HG03175 (cell line): ENCODE results near the gene L2HGDH.
"Not testable (repeated sequence)": the region's sequence is repeated elsewhere in the genome, so short reads cannot be mapped to it uniquely, and the experiment has no call there.

ENCODE experiments used
- ATAC-seq: cut with Tn5 transposase; IDR thresholded peaks from one replicate; pipeline ENCODE4 v1.9.1; 2021; ENCODE audit warnings: mild to moderate bottlenecking, moderate library complexity; ENCODE audit not compliant: unreplicated experiment

Gene L2HGDH

DNA sequence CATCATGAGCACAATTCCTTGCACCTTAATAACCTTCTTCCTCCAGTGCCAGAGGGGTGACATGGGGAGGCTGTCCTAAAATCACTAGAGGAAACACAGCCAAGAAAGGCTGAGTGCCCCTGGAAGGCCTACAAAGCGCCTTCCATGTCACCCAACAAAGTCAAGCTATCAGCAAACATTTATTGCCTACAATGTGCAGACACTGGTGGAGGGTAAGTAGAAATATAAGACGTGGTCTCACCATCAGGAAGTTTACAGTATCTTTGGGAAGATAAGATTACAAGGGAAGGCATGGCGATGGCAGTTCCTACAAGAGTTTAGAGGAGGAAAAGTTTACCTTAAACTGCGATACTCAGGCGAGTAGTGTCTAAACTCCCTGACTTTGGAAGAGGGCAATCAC lies 28.0 kb upstream of the L2HGDH start:
- no peak for ATAC-seq

DNA sequence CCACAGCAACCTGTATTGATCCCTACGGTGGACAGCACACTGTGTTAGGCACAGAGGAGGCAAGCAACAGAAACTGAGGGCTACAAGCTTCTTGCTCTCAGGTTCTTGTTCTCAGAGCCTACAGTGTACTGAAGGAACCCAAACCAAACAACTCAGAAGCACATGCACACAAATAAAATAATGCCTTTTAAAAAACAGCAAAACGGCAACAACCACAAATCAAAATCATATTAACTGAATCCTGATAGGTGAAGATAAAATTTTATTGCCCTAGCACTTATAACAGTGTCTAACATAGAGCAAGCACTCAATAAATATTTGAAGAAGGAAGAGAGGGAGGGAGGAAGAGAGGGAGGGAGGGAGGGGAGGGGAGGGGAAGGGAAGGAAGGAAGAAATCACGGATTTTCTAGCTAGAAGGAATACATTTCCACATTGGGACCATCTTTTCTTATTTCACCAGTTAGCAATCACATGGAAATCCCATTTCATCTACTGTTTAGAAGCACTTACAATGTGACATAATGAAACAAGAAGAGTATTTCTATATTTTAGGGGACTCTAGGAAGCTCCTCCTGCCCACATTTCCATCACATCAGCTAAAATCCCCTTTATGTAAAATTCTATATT lies 27.3 kb upstream of the L2HGDH start:
- no peak for ATAC-seq

GRCh38 chr14:50338587-50338986 lies 26.6 kb upstream of the L2HGDH start:
- ATAC-seq = no peak

- no peak for ATAC-seq
Observed at GRCh38 chr14:50335989-50336824, 24.2 kb upstream of the L2HGDH start.

DNA sequence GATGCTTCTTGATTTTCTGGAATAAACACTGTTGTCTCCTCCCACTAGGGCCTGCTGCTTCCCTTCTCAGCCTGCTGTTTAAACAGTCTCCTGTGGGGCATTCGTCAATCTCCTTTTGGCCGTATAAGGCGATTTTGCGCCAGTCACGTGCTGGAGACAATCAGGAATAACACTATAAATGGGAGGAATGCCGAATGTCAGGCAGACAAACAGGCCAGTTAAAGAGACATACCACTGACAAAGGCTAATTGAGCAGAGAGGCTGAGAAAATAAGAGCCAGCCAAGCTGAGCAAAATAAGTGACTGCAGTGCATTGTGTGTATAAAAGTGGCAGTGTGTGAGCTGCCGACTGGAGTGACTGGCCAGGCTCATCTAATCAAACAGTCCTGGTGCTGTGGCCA lies 23.4 kb upstream of the L2HGDH start:
- no peak for ATAC-seq

DNA sequence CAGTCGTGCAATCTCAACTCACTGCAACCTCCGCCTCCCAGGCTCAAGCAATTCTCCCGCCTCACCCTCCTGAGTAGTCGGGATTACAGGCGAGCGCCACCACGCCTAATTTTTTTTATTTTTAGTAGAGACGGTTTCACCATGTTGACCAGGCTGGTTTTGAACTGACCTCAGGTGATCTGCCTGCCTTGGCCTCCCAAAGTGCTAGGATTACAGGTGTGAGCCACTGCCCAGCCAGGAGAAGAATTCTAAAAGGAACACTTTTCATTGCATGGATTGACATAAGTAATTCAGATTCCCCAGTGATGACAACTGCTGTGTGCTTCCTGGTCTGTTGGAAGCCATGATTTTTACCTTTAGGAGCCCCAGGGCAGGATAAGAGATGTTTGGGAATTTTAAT lies 22.2 kb upstream of the L2HGDH start:
- ATAC-seq = no peak

- ATAC-seq = no peak
Observed at GRCh38 chr14:50333014-50333509, 21.0 kb upstream of the L2HGDH start.

GRCh38 chr14:50331596-50331995 lies 19.6 kb upstream of the L2HGDH start:
- ATAC-seq = no peak

DNA sequence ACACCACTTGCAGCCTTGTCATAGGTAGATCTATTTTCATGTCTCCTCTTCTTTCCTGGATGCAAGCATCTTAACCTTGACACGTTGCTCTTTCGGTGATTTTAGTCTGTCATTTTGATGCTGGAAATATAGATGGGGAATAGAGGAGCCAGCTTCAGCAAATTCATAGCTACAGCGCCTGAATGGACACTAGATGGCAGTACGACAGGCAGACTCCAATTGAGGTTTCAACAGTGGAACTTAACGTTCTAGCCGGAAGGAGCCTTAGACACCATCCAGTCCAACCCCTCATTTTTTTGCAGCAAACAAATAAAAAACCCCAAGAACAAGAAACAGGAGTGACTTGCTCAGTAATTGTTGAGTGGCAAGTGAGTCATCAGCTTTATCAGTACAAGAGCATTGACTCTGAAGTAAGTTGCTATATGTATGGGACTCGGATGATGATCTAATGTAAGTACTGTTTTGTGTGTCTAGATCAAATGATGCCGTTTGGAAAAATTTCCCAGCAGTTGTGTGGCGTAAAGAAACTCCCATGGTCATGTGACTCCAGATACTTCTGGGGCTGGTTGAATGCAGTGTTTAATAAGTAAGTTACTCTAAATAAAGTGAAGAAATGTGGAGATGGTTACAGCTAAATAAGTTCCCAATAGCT lies 9.1 kb upstream of the L2HGDH start:
- peak; percentile 92 for ATAC-seq

DNA sequence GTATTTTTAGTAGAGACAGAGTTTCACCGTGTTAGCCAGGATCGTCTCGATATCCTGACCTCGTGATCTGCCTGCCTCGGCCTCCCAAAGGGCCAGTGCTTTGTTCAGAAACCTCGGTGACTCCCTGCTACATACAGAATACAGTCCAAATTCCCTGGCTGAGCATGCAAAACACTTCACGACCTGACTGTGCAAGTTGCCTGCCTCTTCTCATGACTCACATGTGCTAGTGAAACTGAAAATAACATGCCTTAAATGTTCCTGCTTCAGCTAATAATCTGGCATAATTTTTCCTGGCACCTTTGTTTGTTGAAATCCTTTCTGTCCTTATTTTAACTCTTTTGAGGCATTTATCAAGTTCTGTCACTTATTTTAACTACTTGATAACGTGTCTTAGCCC lies 8.3 kb upstream of the L2HGDH start:
- ATAC-seq = no peak

DNA sequence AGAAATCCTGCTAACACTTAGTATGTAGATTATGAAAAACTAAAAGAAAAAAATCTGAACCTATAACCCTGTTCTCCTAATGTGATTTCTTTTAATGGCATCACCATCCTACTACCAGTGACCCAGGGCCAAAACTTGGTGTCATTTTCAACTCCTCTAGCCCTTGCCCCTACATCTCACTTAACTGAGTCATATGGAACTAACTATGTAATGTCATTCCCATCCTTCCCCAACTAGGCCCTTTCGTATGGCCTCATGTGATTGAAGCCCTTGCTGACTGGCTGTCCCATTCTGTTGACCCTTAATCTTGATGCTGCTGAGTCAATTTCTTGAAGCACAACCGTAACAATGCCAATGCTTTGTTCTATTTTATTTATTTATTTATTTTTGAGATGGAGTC lies 7.7 kb upstream of the L2HGDH start:
- ATAC-seq = no peak

DNA sequence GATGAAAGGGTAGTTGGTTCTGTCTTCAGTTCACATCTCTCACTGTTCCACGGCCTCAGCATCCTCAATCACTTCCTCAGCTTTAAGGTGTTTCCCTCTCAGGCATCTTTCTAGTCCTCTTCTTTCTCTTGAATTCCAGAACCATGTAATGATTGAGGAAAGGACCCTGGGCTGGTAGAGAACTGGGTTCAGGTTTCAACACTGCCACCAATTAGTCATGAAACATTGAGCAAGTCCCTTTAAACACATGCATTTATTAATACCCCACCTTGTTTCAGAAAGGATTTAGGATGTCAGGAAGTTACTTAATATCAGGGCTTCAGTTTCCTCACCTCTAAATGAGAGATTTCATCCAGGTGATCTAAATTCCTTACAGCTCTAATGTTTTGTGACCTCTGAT lies 7.3 kb upstream of the L2HGDH start:
- ATAC-seq = no peak

- ATAC-seq = no peak
Observed at GRCh38 chr14:50318031-50318626, 6.1 kb upstream of the L2HGDH start.

- ATAC-seq = not testable (repeated sequence)
Observed at GRCh38 chr14:50314098-50314497, 2.1 kb upstream of the L2HGDH start.

DNA sequence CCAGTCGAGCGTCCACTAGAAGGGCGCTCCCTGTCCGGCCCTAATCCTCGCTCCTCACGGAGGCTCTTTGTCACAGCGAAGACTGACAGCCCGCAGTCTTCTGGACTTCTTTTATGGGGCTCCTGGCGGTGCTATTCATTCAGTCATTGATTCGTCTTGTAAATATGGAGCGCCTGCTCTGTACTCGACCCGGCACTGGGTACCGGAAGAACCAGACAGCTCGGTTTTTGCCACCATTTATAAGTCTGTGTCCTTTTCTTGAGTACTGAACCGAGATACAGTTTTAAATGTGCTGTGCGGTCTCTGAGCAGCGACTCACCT lies 665 bp upstream of the L2HGDH start:
- peak; percentile 27 for ATAC-seq

DNA sequence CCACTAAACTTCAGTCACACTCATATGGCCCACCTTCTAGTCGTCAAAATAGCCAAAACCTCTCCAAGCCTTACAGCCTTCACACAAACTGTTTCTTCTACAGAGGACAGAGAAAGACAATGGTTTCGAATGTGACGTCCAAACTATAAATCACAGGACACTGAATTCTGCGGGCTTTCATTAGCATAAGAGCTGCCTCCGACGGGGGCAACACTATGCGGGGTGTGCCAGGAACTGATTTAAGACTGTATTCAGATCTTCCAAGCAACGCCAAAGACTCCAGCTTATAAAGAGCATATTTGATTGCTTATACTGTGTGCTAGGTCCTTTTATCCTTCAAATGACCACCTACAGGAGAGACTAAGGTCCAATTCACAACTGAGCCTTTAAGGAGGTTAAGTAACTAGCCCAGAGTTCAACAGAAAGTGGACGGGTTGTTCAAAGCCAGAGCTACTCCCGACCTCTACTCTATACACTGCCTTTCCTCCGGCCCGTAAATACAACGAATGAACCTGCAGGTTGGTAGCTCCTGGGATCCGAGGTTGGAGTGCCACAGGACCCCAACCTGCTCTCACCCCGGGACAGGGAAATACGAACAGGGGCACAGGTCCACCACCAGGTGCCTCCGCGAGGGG lies 575 bp downstream of the L2HGDH start:
- no peak for ATAC-seq

GRCh38 chr14:50310445-50310844 lies 1.6 kb downstream of the L2HGDH start:
- ATAC-seq = no peak

- no peak for ATAC-seq
Observed at GRCh38 chr14:50308363-50308915, 3.6 kb downstream of the L2HGDH start.

- ATAC-seq = no peak
Observed at GRCh38 chr14:50303744-50304471, 8.1 kb downstream of the L2HGDH start.

GRCh38 chr14:50301914-50302313 lies 10.1 kb downstream of the L2HGDH start:
- no peak for ATAC-seq
